Measurements from ENCODE around the gene CDH4. TPM values are rescaled to one million over a fixed set of nuclear protein-coding genes. Genes with fewer than 3 reads are reported as not detected.

Gene CDH4
- total and polyA plus RNA-seq, 11 donors: 0.04 to 0.54 (median 0.08) TPM; not detected in 1

DNA sequence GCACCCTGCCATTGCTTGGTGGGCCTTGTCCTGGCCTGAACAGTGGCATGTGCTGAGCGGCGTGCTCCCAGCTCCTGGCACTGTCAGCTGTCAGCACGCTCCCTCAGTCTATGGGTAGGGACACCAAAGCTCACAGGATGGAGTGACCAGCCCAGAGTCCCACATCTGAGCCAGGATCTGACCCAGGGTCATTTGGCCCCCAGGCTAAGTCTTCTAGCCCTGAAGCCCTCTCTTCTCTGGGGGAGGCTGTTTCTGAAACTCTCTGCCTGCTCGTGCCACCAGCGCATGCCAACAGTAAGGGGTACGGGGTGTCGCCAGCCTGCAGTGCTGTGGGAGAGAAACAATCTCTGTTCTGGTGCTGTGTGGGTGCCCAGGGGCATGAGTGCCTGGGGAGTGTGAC lies 37.1 kb downstream of the CDH4 start:
- Histone ChIP-seq H3K36me3 (no peaks in the 10 kb centered on the region), H3K4me1 (peaks cover 0 to 8% (median 0%) of the 10 kb centered on the region in 12 donors), H3K27me3 (no peaks in the 10 kb centered on the region), H3K4me3 (no peak overlapping the region), H3K27ac (no peak overlapping the region), H3K9me3 (peaks cover 0 to 5% (median 0%) of the 10 kb centered on the region in 12 donors)
- DNase-seq: no peak
- ATAC-seq: no peak
- intact Hi-C loops (cut with DNase I): no loop called here
- no peak for TF ChIP-seq POLR2A (IDR thresholded peaks at IDR 0.05)
- TF ChIP-seq, protein P1, sequence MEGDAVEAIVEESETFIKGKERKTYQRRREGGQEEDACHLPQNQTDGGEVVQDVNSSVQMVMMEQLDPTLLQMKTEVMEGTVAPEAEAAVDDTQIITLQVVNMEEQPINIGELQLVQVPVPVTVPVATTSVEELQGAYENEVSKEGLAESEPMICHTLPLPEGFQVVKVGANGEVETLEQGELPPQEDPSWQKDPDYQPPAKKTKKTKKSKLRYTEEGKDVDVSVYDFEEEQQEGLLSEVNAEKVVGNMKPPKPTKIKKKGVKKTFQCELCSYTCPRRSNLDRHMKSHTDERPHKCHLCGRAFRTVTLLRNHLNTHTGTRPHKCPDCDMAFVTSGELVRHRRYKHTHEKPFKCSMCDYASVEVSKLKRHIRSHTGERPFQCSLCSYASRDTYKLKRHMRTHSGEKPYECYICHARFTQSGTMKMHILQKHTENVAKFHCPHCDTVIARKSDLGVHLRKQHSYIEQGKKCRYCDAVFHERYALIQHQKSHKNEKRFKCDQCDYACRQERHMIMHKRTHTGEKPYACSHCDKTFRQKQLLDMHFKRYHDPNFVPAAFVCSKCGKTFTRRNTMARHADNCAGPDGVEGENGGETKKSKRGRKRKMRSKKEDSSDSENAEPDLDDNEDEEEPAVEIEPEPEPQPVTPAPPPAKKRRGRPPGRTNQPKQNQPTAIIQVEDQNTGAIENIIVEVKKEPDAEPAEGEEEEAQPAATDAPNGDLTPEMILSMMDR (IDR thresholded peaks at IDR 0.05): no peak
- 80 to 89% (median 82%) methylated on average over 7 of the region's 7 CpGs for WGBS, 4 donors

- WGBS, 4 donors: 66 to 75% (median 69%) methylated on average over 4 of the region's 4 CpGs
- intact Hi-C loops (cut with DNase I): no loop called here
- Histone ChIP-seq H3K4me3 (no peak overlapping the region), H3K4me1 (peaks cover 0 to 8% (median 0%) of the 10 kb centered on the region in 12 donors), H3K36me3 (no peaks in the 10 kb centered on the region), H3K27me3 (no peaks in the 10 kb centered on the region), H3K27ac (no peak overlapping the region), H3K9me3 (peaks cover 0 to 5% (median 0%) of the 10 kb centered on the region in 12 donors)
- no peak for DNase-seq
- ATAC-seq: no peak
- TF ChIP-seq, protein P1 (IDR thresholded peaks at IDR 0.05): no peak
- TF ChIP-seq POLR2A (IDR thresholded peaks at IDR 0.05): no peak
Observed at GRCh38 chr20:61290721-61291120, 38.7 kb downstream of the CDH4 start.

GRCh38 chr20:61291166-61291829 lies 39.2 kb downstream of the CDH4 start:
- intact Hi-C loops (cut with DNase I): no loop called here
- DNase-seq: no peak
- no peaks in the 10 kb centered on the region for H3K27me3 ChIP-seq
- no peak overlapping the region for H3K4me3 ChIP-seq
- H3K4me1 ChIP-seq: peaks cover 0 to 8% (median 0%) of the 10 kb centered on the region in 12 donors
- H3K27ac ChIP-seq: no peak overlapping the region
- H3K9me3 ChIP-seq: peaks cover 0 to 5% (median 0%) of the 10 kb centered on the region in 12 donors
- no peaks in the 10 kb centered on the region for H3K36me3 ChIP-seq
- 89 to 95% (median 92%) methylated on average over 17 of the region's 17 CpGs for WGBS, 4 donors
- TF ChIP-seq, protein P1 (IDR thresholded peaks at IDR 0.05): no peak
- TF ChIP-seq POLR2A (IDR thresholded peaks at IDR 0.05): no peak
- ATAC-seq: no peak

GRCh38 chr20:61292391-61292790 lies 40.3 kb downstream of the CDH4 start:
- intact Hi-C loops (cut with DNase I): no loop called here
- TF ChIP-seq, protein P1 (IDR thresholded peaks at IDR 0.05): no peak
- TF ChIP-seq POLR2A (IDR thresholded peaks at IDR 0.05): no peak
- 79 to 84% (median 82%) methylated on average over 10 to 11 of the region's 11 CpGs for whole genome bisulfite sequencing, 4 donors

More at GRCh38 chr20:61292391-61292790, 40.3 kb downstream of the CDH4 start:
- H3K27me3 ChIP-seq: no peaks in the 10 kb centered on the region
- ATAC-seq: no peak
- DNase-seq: no peak
- H3K9me3 ChIP-seq: peaks cover 0 to 5% (median 0%) of the 10 kb centered on the region in 12 donors
- no peak overlapping the region for H3K4me3 ChIP-seq
- H3K27ac ChIP-seq: no peak overlapping the region
- no peaks in the 10 kb centered on the region for H3K36me3 ChIP-seq
- peaks cover 0 to 8% (median 0%) of the 10 kb centered on the region in 12 donors for H3K4me1 ChIP-seq
